ENCODE results near the gene NEDD4L.

The NEDD4L gene

DNA sequence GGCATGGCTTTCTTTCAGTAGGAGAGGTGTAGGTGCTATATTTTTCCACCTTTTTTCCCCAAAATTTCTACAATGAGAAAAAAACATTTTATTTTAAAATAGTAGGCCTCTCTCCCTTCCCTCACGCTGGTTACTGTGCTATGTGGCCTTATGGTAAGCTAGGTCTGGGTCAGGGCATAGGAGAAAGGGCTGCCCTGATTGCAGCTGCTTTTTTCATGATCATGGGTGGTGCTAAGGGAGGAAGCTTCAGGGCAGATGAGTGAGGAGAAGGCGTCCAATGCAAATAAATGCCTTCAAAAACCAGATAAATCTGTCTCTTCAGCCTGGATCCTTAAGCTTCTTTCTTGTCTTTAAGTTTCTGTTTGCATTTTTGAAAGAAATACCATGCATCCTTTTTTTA is 338.4 kb downstream of the NEDD4L start:
- no peak for DNase-seq

DNA sequence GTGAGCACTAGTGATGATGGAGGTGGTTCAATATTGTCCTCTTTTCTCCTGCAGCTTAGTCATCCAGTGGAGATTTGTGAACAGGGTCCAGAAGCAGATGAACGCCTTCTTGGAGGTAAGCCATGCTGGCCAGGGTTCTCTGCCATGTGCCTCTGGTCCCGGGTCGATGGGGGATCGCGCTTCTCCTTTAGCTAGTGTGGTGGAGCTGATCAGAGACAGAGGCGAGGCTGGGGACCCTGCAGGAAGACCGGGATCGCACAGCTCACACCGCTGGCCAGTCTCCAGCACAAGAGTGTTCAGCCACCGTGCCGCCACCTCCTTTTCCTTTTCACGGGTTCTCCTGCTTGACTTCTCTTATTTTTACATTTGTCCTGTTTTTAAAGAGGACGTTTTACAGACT is 341.4 kb downstream of the NEDD4L start:
- DNase-seq, result no peak

DNA sequence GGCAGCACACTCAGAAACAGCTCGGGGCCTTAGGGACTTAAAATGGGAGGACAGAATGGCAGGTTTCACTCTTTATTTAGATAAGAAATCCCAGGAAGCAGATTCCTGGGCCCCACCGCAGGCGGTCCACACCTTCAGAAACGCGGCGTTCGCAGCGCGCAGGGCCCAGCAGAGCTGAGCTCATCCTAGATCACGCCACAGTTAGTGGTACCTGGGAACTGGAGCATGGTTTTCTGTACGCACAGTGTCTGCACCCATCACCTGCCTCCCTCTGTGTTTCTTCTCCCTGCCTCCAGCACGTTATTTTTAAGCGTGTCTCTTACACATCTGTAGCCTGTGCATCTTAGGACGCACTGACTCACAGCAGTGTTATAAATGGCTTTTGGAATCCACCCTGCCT is 342.8 kb downstream of the NEDD4L start:
- no peak for DNase-seq

DNA sequence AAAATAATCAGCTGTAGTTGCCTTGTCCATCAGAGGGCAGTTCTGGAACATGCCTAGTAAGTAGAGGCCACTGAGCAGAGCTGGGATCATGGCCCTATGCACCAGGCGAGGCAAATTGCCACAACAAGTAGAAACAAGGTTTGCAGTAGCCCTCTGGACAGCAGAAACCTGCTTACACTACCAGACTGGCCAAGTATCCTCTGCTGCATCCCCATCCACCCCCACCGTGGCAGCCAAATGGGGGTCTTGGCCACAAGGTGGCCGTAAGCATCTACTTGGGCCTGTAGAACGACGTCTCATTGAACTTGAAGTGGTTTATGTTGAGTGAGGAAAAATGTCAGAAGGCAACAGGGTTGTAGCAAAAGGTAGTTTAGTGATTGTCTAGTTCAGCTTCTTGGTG is 343.7 kb downstream of the NEDD4L start:
- no peak for DNase-seq

DNA sequence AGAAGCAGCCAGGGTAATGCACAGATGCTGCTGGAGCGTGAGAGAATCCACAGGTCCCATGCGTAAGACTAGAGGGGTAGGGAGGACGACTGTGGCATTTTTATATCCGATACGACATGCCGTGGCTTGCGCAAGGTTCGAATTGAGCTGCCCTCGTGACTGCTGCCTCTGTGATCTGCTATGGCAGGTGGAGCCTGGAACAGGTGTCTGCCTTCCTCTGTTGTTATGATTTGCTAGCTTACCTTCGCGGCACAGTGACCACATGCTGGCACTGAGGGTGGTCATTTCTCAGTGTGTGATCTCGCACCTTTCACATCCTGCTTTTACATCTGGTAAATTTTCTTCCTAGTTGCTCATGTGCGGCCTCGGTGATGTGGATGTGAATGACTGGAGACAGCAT is 344.7 kb downstream of the NEDD4L start:
- DNase-seq, result no peak

DNA sequence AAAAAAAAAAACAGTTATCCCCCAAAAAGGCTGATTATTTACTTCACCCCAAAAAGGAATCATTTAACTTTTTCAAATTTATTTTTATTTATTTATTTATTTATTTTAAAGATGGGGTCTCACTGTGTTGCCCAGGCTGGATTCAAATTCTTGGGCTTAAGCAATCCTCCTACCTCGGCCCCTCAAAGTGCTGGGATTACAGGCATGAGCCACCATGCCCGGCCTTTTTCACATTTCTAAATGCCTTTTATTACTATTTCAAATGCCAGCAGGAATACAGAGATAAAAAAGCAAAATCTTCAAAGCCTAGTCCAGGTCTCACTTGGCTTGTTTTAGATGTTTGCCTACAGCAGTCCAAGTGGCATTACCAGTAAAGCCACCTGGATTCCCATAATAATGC is 345.7 kb downstream of the NEDD4L start:
- DNase-seq, result no peak

DNA sequence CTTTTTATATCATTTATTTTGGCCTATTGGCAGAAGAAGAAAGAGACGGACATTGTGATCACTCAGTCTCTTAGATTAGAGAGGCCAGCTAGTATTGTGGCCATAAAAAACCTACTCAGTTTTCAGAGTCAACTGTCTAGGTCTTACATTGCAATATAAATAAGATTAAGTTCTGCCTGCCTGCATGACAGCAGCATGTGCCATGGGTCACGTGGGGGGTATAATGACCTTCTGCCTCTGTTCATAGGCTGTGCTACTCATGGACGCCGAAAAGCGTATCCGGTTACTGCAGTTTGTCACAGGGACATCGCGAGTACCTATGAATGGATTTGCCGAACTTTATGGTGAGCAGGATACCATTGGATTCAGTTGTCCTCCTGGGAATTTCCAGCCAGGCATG is 346.4 kb downstream of the NEDD4L start:
- no peak for DNase-seq

DNA sequence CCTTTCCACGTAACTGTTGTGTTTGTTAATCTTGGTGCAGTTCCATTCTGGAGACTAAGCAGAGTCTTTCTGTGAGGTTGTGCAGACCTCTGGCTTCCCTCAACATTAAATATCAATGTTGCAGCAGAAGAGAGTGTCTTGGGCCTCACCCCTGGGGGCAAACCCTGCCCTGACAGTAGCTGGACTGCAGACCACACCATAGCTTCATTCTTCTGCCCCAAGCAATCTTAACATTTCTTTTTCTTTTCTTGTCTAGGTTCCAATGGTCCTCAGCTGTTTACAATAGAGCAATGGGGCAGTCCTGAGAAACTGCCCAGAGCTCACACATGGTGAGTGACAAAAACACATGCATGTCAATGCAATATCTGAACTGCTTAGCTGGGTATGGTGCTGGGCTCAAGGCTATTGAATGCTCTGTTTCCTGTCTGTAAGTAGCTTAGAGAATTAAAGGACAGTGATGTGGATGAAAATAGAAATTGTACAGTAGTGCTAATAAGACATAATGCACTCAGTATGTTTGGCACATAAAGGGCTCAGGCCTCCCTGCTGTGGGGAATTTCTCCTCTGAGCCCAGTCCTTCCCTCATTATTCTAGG is 347.3 kb downstream of the NEDD4L start:
- DNase-seq, result no peak

DNA sequence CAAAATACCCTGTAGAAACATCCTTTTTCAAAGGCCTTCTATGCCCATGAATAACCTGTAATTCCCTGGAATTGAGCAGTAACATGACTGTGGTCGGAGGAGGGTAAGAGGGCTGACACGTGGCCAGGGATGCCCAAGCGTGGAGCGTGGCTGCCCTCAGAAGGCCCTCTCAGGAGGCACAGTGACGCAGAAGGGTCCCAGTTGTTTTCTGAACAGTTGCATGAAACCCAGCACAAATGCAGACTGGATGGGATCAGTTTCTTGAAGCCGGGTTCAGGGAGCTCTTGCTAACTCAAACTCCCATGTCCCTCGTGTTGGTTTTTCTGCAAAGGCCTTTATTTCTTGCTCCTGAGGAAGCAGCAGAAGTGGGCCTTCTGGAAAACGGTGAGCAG is 347.9 kb downstream of the NEDD4L start:
- DNase-seq, result no peak

DNA sequence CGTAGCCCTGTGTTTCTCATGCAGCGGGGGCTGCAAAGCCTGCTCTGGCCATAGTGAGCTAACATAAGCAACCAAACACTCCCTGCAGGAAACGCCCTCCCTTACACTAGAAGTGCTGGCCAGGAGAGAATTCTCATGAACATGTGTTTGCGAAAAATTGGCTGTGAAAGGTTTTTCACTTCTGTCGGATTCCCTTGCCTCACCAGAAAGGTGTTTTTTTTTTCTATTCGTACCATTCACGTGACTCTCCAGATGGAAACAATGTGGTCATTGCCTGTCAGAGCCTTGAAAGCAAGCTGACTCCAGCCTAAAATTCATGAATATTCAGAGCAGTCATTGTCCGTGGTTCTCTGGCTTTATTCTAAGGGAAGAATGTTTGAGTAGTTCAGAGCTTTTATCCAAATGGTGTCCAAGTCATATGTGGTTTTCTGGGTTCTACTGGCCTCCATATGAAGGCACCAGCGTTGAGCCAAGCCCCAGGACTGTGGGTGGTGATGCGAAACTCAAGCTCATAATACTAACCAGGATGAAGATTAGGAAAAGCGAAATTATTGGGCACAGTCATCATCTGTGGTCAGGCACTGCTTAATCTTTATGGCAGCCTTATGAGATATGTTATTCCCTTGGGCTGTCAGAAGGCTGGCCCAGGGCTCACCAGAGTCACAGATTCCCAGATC is 348.4 kb downstream of the NEDD4L start:
- no peak for DNase-seq

DNA sequence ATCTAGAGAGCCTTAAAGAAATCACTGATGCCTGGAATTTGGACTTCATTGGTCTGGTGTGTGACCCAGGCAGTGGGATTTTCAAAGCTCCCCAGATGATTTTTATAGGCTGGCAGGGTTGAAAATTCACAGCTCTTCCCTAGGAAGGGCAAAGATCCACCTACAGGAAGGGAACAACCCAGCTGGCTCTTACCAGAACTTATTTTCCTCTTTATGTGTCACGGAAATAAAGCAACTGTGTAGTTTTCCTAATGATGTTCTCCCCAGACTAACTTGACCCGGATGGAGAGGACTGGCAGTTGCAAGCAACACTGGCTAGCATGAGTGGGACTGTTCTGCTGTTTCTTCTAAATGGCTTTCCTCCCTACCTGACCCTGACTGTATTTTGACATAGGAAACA is 349.3 kb downstream of the NEDD4L start:
- DNase-seq, result no peak

DNA sequence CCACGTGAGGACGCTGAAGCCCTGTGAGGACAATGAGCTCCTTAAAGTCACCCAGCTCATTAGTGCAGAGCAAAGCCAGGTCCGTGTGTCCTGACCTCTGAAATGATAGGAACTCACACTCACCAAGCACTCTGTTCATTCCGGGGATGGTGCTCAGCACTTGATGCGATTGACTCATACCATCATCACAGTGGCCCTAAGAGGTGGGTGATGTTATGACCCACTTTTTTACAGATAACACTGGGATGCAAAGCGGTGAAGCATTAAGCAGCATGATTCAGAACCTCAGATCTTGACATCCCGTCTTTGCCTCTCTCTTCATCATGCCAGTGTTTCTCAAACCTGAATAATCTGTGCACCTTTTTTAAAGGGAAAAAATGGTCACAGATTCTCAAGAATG is 350.0 kb downstream of the NEDD4L start:
- no peak for DNase-seq

DNA sequence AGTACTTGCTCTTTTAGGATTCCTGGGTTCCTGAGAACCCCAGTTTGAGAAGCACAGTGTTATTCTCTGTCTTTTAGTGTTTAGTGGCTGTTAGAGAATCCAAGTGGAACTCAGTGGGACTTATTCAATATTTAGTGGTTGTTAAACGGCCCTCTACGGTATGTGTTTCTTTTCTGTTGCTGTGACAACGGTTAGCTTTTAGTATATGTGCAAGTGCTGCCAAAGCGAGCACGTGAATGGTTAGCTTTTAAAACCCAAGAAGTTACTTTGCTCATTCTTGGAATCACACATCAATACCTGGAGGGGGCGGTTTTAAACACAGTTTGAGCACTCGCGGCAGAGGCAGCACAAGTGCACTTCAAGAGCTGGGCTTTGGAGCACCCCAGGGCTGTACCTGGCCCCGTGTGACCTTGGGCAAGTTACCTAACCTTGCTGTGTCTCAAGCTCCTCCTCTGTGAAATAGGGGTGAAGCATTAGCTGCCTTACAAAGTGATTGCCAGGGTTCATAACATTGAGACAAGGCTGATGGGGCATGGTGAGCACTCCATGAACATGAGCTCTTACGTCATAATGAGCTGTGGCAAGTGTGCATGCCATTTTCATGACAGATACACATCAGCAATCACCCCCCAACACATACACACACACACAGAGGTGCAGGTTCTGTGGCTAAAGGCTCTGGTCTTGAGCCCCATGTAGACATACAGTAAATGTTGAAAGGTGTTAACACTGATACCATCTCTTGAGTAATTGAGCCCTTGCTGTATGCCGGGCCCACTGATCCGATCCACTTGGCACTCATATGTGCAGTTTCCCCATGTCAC is 350.8 kb downstream of the NEDD4L start:
- DNase-seq, result no peak

DNA sequence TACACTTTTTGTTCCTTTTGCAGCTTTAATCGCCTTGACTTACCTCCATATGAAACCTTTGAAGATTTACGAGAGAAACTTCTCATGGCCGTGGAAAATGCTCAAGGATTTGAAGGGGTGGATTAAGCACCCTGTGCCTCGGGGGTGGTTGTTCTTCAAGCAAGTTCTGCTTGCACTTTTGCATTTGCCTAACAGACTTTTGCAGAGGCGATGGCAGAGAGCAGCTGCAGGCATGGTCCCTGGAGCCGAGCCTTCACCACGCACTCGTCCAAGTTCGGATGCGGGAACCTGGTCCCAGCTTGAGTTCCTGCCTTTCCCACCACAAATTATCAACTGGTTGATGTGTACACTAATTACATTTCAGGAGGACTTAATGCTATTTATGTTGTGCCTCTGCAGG is 352.1 kb downstream of the NEDD4L start:
- no peak for DNase-seq

DNA sequence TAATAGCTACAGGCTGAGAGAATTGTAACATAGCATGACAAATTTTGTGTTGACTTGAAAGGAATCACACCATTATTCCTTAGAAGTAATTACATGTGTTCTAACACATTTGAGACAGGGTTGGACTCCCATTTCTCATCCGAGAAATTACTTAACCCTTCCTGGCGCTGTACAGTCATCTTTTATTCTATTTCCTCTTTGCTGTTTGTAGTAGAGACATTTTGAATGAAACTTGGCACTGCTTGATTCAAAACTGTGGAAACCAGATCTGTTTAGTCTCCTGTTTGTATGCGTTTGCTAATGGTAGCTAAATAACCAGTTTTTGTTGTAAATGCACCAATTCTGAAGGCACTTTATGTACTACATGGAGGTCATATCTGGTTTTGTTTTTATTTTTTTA is 352.9 kb downstream of the NEDD4L start:
- no peak for DNase-seq

DNA sequence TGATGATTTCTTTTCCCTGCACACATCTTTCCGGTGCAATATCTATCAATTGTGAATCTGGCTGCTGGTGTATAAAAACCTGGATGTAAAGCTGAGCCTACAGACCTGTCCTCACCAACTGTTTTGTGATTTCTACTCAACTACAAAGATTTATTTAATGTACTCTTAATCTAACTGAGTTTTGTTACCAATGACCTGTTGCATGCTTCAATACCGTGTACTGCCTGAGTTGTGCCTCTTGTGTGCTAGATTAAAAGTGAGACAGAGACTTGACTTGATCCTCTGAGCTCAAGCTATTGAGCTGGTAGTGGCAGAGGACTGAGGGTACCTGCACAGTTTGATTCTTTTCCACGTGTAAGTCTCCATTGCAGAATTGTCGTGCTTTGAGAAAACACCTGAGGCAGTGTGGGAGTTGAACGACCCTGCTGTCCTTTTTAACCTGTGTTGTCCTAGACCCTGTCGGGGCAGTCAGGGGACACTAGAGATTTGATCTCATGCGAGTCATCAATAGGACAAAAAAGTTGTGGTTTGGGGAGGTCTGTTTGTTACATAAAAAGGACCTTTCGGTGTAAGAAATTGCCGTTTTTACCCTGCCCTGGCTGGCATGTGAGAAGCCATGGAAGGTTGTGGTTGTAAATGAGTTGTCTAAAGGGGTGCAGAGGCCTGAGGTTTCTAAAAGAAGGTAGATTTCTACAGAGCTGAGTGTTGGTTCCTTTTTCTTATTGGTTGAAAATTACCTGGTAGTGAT is 353.5 kb downstream of the NEDD4L start:
- DNase-seq, result no peak

DNA sequence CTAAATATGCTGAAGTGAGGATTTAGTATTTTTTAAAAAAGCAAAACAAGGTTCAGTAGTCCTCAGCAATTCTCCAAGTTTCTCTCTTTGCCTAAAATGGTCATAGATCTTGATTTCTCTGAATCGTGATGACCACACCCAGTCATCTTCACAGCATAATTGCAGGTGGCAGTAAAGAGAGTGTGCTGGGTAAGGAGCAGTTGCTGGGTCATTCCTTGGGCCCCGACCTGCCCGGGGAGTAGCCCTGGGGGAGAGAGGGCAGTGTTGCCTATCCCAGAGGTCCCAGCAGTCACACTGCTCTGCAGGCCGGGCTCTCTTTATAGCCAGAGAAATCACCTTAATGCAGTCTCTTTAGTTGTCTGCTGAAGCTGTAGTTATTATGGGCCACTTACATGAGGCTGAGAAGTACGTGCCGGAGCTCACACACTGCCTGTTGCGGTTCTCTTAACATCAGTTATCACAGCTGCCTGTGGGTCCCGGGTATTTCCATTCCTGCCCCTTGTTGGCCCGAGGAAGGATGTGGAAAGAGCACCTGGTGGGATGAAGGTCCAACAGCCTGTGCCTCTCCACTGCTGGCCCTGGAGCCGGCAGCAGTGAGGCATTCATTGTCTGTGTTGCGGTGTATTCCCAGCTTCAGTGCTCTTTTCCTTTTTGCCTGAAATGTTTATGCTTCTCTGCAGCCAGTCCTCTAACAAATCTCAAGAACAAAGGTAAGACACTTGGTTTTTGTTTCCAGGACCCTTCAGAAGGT is 354.8 kb downstream of the NEDD4L start:
- no peak for DNase-seq

DNA sequence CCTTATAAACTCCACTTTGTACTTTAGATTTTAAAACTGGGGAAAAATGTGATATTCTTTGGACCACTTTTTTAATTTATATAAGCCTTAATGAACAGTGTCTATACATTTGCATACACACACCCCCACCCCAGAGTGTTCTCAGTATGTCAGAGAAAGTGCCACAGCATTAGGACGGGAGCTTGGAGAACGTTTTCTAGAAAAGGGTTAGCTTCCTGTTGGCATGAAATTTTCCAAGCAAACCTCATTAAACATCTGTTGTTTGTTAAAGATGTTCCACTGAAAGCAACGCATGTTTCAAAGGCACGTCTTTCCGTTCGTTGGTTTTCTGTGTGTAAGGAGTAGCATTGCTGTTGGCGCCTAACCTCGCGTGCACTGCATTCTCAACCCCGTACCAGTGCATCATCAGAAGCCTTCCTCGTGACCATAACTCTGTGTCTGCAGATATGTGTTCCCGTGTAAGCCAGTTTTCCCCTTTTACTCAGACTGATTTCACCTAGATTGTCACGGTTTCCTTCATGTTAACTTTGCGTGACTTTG is 356.4 kb downstream of the NEDD4L start:
- DNase-seq, result no peak

DNA sequence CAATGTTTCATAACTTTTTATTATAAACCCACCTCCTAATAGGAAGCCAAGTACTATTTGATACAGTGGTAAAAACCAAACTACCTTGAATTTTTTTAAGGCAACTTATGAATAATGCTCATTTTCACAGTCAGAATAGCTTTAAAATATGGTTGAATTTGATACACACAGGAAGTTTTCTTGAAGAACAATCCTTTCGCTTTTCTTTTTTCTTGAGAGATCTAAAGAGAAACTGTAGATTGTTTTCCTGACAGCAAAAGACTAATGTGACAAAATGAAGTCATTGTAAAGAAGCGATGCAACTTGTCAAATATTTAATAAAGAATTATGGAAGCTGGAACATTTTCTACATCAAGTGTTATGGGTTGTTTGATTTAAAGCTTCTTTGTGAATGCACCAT is 357.2 kb downstream of the NEDD4L start:
- DNase-seq, result no peak

DNA sequence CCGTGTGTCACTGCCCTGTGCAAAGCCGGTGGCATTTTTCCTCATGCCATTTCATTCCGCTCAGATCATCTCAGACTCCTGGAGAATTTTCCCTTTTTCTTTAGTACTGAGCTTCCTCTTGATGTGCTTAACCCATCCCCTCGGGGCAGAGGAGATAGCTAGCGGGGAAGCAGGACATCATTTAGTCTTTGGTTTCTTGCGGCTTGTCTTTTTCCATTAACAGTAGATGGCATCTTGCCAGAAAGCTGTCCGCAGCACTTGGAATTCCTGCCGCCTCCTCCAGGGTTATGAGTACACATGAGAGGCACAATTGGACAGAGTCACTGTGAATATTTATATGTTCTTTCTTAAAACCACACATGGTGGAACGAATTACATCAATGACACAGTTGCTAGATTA is 358.2 kb downstream of the NEDD4L start:
- DNase-seq, result no peak

DNA sequence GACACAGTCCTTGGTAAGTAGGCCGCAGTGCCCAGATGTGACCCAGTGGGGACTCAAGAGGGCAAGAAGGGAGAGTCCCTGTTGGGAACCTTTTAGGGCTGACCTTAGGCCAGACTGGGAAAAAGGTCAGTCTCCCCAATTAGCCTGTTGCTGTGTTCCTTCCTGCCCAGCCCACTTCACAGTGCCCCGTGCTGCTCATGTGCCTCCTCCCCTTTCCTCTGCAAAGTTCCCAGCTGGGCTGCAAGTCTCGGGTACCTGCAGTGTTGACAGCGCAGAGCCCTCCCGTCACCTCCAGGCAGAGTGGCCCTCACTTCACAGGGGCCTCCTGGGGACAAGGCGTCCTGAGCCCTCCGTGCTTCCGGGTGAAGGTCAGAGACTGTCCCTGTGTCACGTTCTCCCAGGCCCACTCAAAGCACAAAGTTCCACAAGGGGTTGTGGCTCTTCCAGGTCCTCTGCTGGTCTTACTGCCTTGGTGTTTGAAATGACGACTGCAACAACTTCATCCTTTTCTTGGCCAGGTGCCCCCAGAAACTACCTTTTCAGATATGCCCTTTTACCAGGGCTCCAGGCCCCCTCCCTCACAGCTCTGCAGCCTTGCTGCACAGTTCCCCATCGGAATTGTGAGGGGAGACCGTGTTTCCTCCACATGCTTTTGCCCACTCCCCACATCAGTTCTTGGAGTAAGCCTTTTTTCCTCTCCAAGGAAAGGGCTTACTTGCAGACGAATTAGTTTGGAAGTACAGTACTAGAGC is 359.1 kb downstream of the NEDD4L start:
- DNase-seq, result no peak

All from inflammatory macrophage (primary cell).